NCI-H128 (cell line): ENCODE results near the gene PRR23B.
"Not testable (repeated sequence)": the region's sequence is repeated elsewhere in the genome, so short reads cannot be mapped to it uniquely, and the experiment has no call there.

ENCODE experiments used
- DNase-seq: peaks from one replicate; lab custom pipeline; 2025; ENCODE audit not compliant: unreplicated experiment; lab: John Stamatoyannopoulos, UW

Gene PRR23B

GRCh38 chr3:139020868-139021234 lies at the start of gene PRR23B:
PRR23B (minus strand) TSS chr3:139020926; CDS start chr3:139020661, 265 bp downstream.
- no peak for DNase-seq

- DNase-seq: no peak
Observed at GRCh38 chr3:139062918-139063317, 42.2 kb upstream of the PRR23B start.

GRCh38 chr3:139052802-139053600 lies 32.3 kb upstream of the PRR23B start:
- no peak for DNase-seq

- DNase-seq: no peak
Observed at GRCh38 chr3:139044366-139045210, 23.9 kb upstream of the PRR23B start, which contains the start of gene PRR23C. PRR23C (minus strand) TSS chr3:139044892; CDS start chr3:139044620, 272 bp downstream.

- no peak for DNase-seq
Observed at GRCh38 chr3:139043554-139044365, 23.0 kb upstream of the PRR23B start.

GRCh38 chr3:139037478-139037877 lies 16.8 kb upstream of the PRR23B start:
- no peak for DNase-seq

- DNase-seq: no peak
Observed at GRCh38 chr3:139032326-139033002, 11.7 kb upstream of the PRR23B start.

- DNase-seq: not testable (repeated sequence)
Observed at GRCh38 chr3:139030576-139030975, 9.8 kb upstream of the PRR23B start.

- DNase-seq: no peak
Observed at GRCh38 chr3:139024968-139025367, 4.2 kb upstream of the PRR23B start.

GRCh38 chr3:139020036-139020867 lies 474 bp downstream of the PRR23B start:
- DNase-seq: no peak

GRCh38 chr3:139016430-139017048 lies 4.2 kb downstream of the PRR23B start:
- DNase-seq: no peak

GRCh38 chr3:139006051-139006716 lies 14.5 kb downstream of the PRR23B start, which contains the start of gene PRR23A:
PRR23A (minus strand) TSS chr3:139006268; CDS start chr3:139006268, 0 bp downstream.
- DNase-seq: no peak

GRCh38 chr3:139005356-139005993 lies 15.3 kb downstream of the PRR23B start:
- no peak for DNase-seq

- DNase-seq: no peak
Observed at GRCh38 chr3:138995706-138996105, 25.0 kb downstream of the PRR23B start.

GRCh38 chr3:138987181-138987580 lies 33.5 kb downstream of the PRR23B start:
- DNase-seq: no peak

- DNase-seq: no peak
Observed at GRCh38 chr3:138985932-138986331, 34.8 kb downstream of the PRR23B start.

- no peak for DNase-seq
Observed at GRCh38 chr3:138984816-138985215, 35.9 kb downstream of the PRR23B start.

GRCh38 chr3:138976047-138976446 lies 44.7 kb downstream of the PRR23B start:
- DNase-seq: no peak
